GM23338 (cell line): ENCODE results near the gene NDRG3.

ENCODE experiments used
- CREB1 ChIP-seq: fragments of 250-450 bp; sonication (Bioruptor Pico); IDR thresholded peaks from 2 replicates; pipeline ENCODE4 v1.5.0; 2020; ENCODE audit warnings: low read depth, mild to moderate bottlenecking, moderate library complexity
- CTCF ChIP-seq, 2 experiments: fragments of 200-600 bp in 1 of 2; sonication (generic) in 1 of 2; conservative IDR thresholded peaks; 2 replicates each; pipeline versions ENCODE4 v1.5.1 to v1.6.1; 2016 to 2017; ENCODE audit warnings: antibody characterized with exemption in 2 of 2, low read depth in 2 of 2, mild to moderate bottlenecking in 2 of 2, moderate library complexity in 1 of 2
- EZH2 ChIP-seq: fragments of 200-600 bp; sonication (generic); IDR thresholded peaks from one replicate; pipeline ENCODE4 v1.8.0; 2017; ENCODE audit warnings: antibody characterized with exemption, mild to moderate bottlenecking, low read depth; ENCODE audit not compliant: unreplicated experiment
- EZH2phosphoT487 ChIP-seq: fragments of 200-600 bp; sonication (generic); IDR thresholded peaks from one replicate; pipeline ENCODE4 v1.8.1; 2018; ENCODE audit warnings: antibody characterized with exemption; ENCODE audit not compliant: unreplicated experiment
- JUNB ChIP-seq: IDR thresholded peaks from one replicate; pipeline ENCODE4 v1.6.1; 2016; ENCODE audit warnings: antibody characterized with exemption; ENCODE audit not compliant: unreplicated experiment
- POLR2AphosphoS5 ChIP-seq: IDR thresholded peaks from 2 replicates; pipeline ENCODE4 v1.6.1; 2016; ENCODE audit warnings: antibody characterized with exemption, low read depth
- REST ChIP-seq: IDR thresholded peaks from one replicate; pipeline ENCODE4 v1.6.1; 2018; ENCODE audit warnings: antibody characterized with exemption; ENCODE audit not compliant: unreplicated experiment
- STAT1 ChIP-seq: IDR thresholded peaks from one replicate; pipeline ENCODE4 v1.6.1; 2016; ENCODE audit warnings: antibody characterized with exemption; ENCODE audit not compliant: unreplicated experiment

GRCh38 chr20:36777576-36777975, 31.7 kb upstream of the NDRG3 start:
- no peak for TF ChIP-seq EZH2
- TF ChIP-seq CTCF (conservative IDR thresholded peaks at IDR 0.05; ENCODE audit: low read depth in 2 of 2), result no peak
- TF ChIP-seq POLR2AphosphoS5, result no peak
- TF ChIP-seq EZH2phosphoT487, result no peak
- no peak for TF ChIP-seq REST
- TF ChIP-seq CREB1, result no peak
- TF ChIP-seq JUNB, result no peak
- no peak for TF ChIP-seq STAT1
